ENCODE measurements around the gene C7orf57.

Gene C7orf57

DNA sequence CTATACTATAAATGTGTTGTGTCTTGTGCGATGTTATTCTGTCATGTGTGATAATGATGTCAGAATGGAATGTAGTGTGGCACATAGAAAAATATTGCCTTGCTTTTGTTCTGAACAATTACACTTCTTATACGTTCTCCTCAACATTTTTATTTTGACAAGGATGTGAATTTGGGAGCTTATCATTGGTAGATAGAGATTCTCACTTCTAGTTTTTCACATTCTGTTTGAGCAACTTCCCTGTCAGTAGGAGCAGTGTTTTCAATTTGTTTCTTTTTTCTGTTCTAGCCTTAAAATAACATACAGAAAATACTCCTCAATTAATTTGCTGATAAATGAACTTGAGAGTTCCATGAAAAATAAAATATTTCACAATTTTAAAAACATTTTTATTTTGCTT is 24.0 kb upstream of the C7orf57 start:
- DNase-seq, result no peak
- TF ChIP-seq POLR2A (IDR thresholded peaks at IDR 0.05; ENCODE audit: low read length), result no peak
- TF ChIP-seq GATA1 (IDR thresholded peaks at IDR 0.05; ENCODE audit: low read depth, low read length), result no peak

DNA sequence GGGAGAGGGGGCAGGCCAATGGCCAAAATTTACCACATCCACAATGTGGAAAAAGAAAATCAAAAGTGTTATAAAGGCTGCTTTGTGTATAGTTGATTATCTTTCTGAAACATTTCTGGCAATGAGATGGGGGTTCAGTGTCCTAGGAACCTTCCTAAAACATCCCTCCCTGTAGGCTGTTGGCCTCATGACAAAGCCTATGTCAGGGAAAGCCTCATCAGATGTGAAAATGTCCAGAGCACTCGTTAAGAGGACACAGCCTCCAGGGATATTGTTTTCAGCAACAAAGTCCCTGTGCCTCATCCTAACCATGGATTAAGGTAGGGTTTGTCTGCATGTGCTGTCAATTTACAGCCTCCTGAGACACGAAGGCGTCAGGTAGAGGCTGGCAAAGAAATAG is 23.4 kb upstream of the C7orf57 start:
- TF ChIP-seq GATA1 (IDR thresholded peaks at IDR 0.05; ENCODE audit: low read depth, low read length) (no peak), POLR2A (IDR thresholded peaks at IDR 0.05; ENCODE audit: low read length) (no peak)

DNA sequence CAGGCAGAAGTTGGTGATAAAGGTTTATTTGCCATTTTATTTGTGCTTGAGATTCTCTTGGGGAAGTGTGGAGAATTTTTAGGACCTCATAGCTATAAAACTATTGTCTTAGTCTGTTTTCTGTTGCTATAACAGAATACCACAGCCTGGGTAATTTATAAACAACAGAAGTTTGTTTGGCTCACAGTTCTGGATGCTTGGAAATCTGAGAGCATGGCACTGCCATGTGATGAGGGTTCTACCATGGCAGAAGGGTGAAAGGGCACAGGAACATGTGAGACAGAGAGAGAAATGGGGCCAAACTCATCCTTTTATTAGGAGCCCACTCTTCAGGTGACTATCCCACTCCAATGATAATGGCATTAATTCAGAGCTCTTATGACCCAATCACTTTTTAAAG is 18.7 kb upstream of the C7orf57 start:
- TF ChIP-seq POLR2A (IDR thresholded peaks at IDR 0.05; ENCODE audit: low read length) (no peak), GATA1 (IDR thresholded peaks at IDR 0.05; ENCODE audit: low read depth, low read length) (no peak)
- DNase-seq, result no peak

More for the DNA sequence above, 23.4 kb upstream of the C7orf57 start:
- DNase-seq, result no peak

DNA sequence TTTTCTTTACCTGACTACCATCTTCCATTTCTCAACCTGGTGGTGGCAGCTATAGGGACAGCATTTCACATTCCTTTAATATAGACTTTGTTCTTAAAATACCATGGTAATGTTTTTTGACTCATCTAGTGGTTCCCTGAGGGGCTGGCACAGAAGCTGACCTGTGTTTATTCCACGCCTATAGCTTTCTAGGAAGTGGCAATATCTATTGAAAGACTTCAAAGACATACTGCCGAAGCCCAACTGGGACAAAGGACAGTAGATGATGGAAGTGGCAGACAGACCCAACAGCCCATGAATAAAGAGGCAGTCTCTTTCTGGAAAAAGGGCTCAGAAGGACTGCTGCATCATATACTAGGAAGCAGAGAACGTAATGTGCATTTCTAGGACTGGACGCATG is 17.7 kb upstream of the C7orf57 start:
- TF ChIP-seq POLR2A (IDR thresholded peaks at IDR 0.05; ENCODE audit: low read length) (no peak), GATA1 (IDR thresholded peaks at IDR 0.05; ENCODE audit: low read depth, low read length) (no peak)
- no peak for DNase-seq

DNA sequence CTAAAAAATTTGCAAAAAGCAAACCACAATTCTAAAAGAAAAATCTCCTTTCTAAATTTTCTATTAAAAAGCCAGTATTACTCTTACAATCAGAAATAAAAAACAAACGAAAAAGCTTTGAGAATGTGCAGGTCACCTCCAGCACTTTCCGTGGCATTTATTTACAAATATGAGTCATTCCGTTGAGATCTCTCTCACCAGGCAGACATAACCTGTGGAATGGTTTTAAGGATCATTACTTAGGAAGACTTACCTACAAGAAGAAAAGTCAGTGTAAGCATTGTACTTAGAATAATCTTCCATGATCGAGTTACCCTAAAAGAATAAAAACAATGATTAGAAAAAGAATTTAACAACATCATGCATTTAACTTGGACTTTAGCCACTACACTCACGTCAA is 9.7 kb upstream of the C7orf57 start:
- TF ChIP-seq POLR2A (IDR thresholded peaks at IDR 0.05; ENCODE audit: low read length) (no peak), GATA1 (IDR thresholded peaks at IDR 0.05; ENCODE audit: low read depth, low read length) (no peak)
- no peak for DNase-seq

DNA sequence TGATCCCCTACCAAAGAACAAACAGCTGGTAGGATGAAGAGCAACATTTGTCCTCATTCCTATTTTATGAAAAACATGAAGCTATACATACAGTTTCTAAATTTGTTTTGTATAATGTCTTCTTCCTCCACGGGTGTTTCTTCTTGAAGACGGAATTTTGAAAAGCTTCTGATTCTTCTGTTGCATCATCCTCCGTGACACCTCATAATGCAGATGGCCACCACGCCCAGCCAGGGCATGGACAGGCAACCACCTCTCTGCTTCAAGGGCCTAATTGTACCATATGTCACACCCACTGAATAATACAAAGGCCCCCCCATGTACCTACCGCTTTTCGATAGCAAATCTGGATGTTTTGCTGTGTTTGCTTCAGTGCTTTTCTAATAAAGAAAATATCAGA is 6.4 kb upstream of the C7orf57 start, which contains the start of gene SUN3:
TSS of gene SUN3 (minus strand) at position 170 of the 400 bp plus-strand sequence. CDS start at position 1, 169 bp downstream.
- no peak for DNase-seq
- TF ChIP-seq POLR2A (IDR thresholded peaks at IDR 0.05; ENCODE audit: low read length) (no peak), GATA1 (IDR thresholded peaks at IDR 0.05; ENCODE audit: low read depth, low read length) (no peak)

DNA sequence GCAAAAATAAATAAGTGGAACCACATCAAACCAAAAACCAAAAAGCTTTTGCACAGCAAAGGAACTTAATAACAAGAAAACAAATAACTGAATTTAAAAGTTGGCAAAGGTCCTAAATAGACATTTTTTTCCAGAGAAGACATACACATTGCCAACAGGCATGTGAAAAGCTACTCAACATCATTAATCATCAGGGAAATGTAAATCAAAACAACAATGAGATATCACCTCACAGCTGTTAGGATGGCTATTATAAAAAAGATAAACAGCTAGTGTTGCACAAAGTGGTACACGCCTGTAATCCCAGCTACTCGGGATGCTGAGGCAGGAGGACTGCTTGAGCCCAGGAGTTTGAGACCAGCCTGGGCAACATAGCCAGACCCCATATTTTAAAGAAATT is 4.2 kb upstream of the C7orf57 start:
- TF ChIP-seq POLR2A (IDR thresholded peaks at IDR 0.05; ENCODE audit: low read length) (no peak), GATA1 (IDR thresholded peaks at IDR 0.05; ENCODE audit: low read depth, low read length) (no peak)
- no peak for DNase-seq

DNA sequence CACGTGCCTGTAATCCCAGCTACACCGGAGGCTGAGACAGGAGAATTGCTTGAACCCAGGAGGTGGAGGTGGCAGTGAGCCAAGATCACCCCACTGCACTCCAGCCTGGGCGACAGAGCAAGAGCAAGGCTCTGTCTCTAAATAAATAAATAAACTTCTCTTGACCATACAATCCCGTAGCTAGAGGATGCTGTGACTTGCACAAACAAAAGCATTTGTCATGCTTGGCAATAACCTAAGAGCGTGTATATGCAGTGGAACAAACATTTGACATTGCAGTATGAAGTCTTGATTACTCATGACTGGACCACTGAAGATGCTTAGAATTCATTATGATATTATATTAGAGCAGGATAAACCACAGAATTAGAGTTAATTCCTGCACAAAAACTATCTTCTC is 1.4 kb upstream of the C7orf57 start:
- TF ChIP-seq POLR2A (IDR thresholded peaks at IDR 0.05; ENCODE audit: low read length), result no peak
- no peak for TF ChIP-seq GATA1 (IDR thresholded peaks at IDR 0.05; ENCODE audit: low read depth, low read length)
- DNase-seq, result no peak

DNA sequence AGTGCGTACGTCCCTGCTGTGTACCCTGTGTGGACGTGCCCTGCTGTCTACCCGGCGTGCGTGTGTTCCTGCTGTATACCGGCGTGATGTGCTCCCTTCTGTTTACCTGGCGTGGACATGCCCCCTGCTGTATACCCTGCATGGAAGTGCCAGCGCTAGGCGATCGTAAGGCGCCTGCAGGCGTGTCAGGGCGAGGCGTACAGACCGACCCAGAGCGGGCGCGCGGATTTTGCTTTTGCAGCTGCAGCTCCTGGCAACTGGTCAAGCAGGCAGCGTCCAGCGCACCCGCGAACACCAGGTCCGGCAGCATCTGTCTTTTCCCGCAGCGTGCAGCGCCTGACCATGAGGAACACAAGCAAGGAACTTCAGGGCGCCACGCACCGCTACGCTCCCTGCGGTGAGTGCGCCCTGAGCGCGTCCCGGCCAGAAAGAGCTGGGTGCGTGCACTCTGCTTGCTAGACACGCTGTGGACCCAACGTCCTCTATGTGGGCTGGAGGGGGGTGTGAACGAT is 680 bp downstream of the C7orf57 start:
- DNase-seq, result no peak
- TF ChIP-seq GATA1 (IDR thresholded peaks at IDR 0.05; ENCODE audit: low read depth, low read length), result no peak
- no peak for TF ChIP-seq POLR2A (IDR thresholded peaks at IDR 0.05; ENCODE audit: low read length)

DNA sequence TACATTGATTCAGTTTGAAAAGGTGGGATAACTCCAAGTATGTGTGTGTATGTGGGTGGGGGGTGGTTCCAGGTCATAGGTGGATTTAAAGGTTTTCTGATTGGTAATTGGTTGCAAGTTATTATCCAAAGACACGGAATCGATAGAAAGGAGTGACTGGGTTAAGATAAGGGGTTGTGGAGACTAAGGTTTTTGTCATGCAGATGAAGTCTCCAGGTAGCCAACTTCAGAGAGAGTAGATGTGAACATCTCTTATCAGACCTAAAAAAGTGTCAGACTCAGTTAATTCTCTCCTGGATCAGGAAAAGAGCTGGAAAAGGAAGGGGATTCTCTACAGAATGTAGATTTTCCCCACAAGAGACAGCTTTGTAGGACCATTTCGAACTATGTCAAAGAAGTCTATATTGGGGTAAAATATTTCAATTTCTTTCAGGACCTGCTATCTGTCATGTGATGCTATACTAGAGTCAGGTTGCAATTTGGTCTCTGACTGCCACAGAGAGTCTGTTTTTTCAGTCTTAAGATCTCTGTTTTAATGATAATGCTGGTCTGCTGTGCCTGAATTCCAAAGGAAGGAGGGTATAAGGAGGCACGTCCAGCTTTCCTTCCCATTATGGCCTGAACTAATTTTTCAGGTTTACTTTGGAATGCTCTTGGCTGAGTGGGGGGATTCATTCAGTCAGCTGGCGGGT is 3.6 kb downstream of the C7orf57 start:
- no peak for TF ChIP-seq GATA1 (IDR thresholded peaks at IDR 0.05; ENCODE audit: low read depth, low read length)
- no peak for TF ChIP-seq POLR2A (IDR thresholded peaks at IDR 0.05; ENCODE audit: low read length)
- no peak for DNase-seq

DNA sequence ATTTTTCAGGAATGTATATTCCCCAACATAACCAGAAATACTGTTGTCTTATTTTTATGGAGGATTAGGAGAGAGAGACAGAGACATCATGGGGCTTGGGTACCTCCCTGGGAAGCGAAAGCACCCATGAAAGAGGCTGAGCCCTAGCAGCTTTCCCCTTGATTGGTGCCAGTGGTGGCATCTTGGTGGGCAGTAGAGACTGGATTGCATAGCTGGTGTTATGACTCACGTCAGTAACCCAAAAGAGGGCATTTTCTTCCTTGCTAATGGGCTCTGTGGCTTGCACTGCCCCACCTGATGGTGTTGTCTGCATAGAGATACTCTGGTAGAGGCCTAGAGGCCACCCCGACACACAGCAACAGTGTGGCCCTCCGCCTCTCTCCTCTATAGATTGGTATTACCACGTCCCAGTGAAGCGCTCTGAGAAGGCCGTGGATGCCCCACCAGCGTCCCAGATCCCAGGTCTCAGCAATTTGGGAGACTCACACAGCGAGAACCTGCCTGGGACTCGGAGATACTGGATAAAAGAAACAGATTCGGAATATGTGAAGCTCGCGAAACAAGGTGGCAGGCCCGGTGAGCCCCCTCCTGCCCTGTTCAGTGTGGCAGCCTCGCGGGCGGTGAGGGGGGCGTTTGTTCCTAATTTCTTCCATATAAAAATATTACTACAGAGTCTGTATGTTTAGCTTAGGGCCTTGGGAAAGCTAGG is 5.8 kb downstream of the C7orf57 start:
- no peak for DNase-seq
- no peak for TF ChIP-seq POLR2A (IDR thresholded peaks at IDR 0.05; ENCODE audit: low read length)
- no peak for TF ChIP-seq GATA1 (IDR thresholded peaks at IDR 0.05; ENCODE audit: low read depth, low read length)

DNA sequence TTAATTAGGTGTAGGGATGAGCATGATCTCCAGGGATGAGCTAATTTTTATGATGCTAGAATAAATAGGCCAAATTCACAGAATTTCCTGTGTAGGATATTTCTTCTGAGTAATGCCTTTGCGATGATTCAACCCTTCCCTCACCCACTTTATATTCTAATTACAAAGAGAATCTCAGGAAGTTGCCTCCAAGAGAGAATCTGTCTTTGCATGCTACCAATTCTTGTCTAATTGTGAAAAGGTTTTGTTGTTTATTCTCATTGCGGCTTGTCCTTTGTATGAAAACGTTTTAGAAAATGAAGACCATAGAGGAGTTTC is 6.3 kb downstream of the C7orf57 start:
- no peak for TF ChIP-seq POLR2A (IDR thresholded peaks at IDR 0.05; ENCODE audit: low read length)
- TF ChIP-seq GATA1 (IDR thresholded peaks at IDR 0.05; ENCODE audit: low read depth, low read length), result no peak
- no peak for DNase-seq

DNA sequence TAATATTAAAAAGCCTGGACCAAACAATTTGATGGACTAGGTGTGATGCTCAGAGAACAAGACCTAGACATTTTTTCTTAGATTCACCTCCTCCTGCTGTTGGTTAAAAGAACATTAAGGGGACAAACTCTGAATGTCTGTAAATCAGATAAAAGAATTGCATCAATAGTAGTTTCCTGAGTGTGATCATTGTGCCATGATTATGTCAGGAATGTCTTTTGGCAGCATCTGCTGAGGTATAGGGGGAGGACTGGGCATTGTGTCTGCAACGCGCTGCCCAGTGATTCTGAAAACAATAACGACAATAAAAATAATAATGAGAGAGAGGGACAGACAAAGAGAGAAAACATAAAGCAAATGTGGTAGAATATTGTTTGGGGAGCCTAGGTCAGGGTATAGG is 6.9 kb downstream of the C7orf57 start:
- no peak for TF ChIP-seq POLR2A (IDR thresholded peaks at IDR 0.05; ENCODE audit: low read length)
- TF ChIP-seq GATA1 (IDR thresholded peaks at IDR 0.05; ENCODE audit: low read depth, low read length), result no peak
- DNase-seq, result no peak

DNA sequence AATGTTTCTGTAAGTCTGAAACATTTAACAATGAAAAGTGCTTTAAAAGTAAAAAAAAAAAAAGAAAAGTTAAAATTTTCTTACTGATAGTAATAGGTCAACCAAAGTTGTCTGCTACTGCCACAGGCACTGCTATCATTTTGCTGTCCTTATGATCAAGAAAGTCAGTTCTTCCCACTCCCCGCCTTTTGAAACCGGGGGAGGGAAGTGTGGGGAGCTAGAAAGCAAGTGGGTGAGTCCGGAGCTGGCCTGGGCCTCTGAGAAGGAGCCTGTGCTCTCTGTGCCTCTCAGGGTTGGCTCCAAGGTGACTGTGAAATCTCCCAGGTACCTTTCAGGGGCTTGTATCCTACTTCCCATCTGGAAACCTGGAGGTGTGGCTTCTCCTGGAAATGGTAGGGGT is 7.3 kb downstream of the C7orf57 start:
- TF ChIP-seq GATA1 (IDR thresholded peaks at IDR 0.05; ENCODE audit: low read depth, low read length), result no peak
- TF ChIP-seq POLR2A (IDR thresholded peaks at IDR 0.05; ENCODE audit: low read length), result no peak
- no peak for DNase-seq
